Mucosa of descending colon (tissue), 3 donors: ENCODE results near the gene CHST3. TPM values are rescaled to one million over a fixed set of nuclear protein-coding genes. Genes with fewer than 3 reads are reported as not detected.
"Not testable (repeated sequence)": the region's sequence is repeated elsewhere in the genome, so short reads cannot be mapped to it uniquely, and the experiment has no call there.

ENCODE experiments used
- ATAC-seq: fragments of 200-7000 bp; cut with Tn5 transposase; one replicate; pipeline ENCODE4 v1.9.1; 2020; ENCODE audit warnings: mild to moderate bottlenecking, moderate library complexity
- DNase-seq, 3 donors: peaks; one replicate each; pipeline ENCODE4 v3.0.0-alpha.2; 2020
- H3K36me3 ChIP-seq: fragments of 200-600 bp; one replicate; pipeline ENCODE4 v1.8.0; 2021; ENCODE audit warnings: low read depth, mild to moderate bottlenecking
- H3K4me1 ChIP-seq: fragments of 200-600 bp; one replicate; pipeline ENCODE4 v1.8.0; 2021; ENCODE audit warnings: low read depth, mild to moderate bottlenecking
- H3K4me3 ChIP-seq: fragments of 200-600 bp; one replicate; pipeline ENCODE4 v1.8.0; 2021; ENCODE audit warnings: mild to moderate bottlenecking
- H3K9me3 ChIP-seq: fragments of 200-600 bp; one replicate; pipeline ENCODE4 v1.8.0; 2021; ENCODE audit warnings: mild to moderate bottlenecking
- CTCF ChIP-seq: fragments of 200-600 bp; IDR thresholded peaks from one replicate; pipeline ENCODE4 v1.8.0; 2022; ENCODE audit warnings: antibody characterized with exemption, mild to moderate bottlenecking
- intact Hi-C, 2 donors: fragments of 100-400 bp; cut with DNase I in 1 of 2; cut with micrococcal nuclease in 1 of 2; formaldehyde crosslinking; loops; one replicate each; pipeline versions ENCODE4 v1.11.0 to v1.11.1; 2022; cut with DNase I, micrococcal nuclease
- total RNA-seq, 3 donors: library from RNA; stranded (reverse); fragmentation: NEBNext Ultra II Directional in 2 of 3; extraction: Animal tissue kit (Norgen Biotek cat#: 25700) in 2 of 3; gene quantifications; one replicate each; pipeline versions ENCODE4 v1.2.1 to v1.2.4, GENCODE V29; 2021 to 2023
- donor health status: DM: no; HTN: no; CAD: no; lungs with moderate emphysema.
- donor health status: DM: no; HTN: no; CAD: no.
- donor health status: DM: no; HTN: yes; CAD: no.

The CHST3 gene
- total RNA-seq, 3 donors from 2014 or later = 1.1 to 15.7 (median 3.1) TPM

- Histone ChIP-seq H3K4me1 (peaks cover 17% of the 10 kb centered on the region), H3K4me3 (no peak overlapping the region), H3K9me3 (no peaks in the 10 kb centered on the region), H3K36me3 (no peaks in the 10 kb centered on the region)
- DNase-seq (no peak), ATAC-seq (no peak)
- intact Hi-C loops = no loop called here
- TF ChIP-seq CTCF = no peak
These were observed 67.5 kb downstream of the CHST3 start for GRCh38 chr10:72031706-72032105.

- H3K36me3 ChIP-seq, H3K4me3 ChIP-seq, H3K9me3 ChIP-seq, ATAC-seq, DNase-seq, intact Hi-C loops: not testable (repeated sequence)
- peaks cover 10% of the 10 kb centered on the region for H3K4me1 ChIP-seq
These were observed 68.4 kb downstream of the CHST3 start for GRCh38 chr10:72032409-72033162.

- intact Hi-C loops = no loop called here
- no peak for ATAC-seq
- no peak for TF ChIP-seq CTCF
- H3K9me3 ChIP-seq = no peaks in the 10 kb centered on the region
- H3K4me3 ChIP-seq = no peak overlapping the region
- no peaks in the 10 kb centered on the region for H3K36me3 ChIP-seq
- H3K4me1 ChIP-seq = peaks cover 10% of the 10 kb centered on the region
- DNase-seq = no peak
These were observed 69.9 kb downstream of the CHST3 start for GRCh38 chr10:72034040-72034499.

GRCh38 chr10:72034761-72035160 is 70.6 kb downstream of the CHST3 start:
- intact Hi-C loops = no loop called here
- no peak for TF ChIP-seq CTCF
- ATAC-seq = no peak
- Histone ChIP-seq H3K4me3 (no peak overlapping the region), H3K9me3 (no peaks in the 10 kb centered on the region), H3K36me3 (no peaks in the 10 kb centered on the region), H3K4me1 (peaks cover 4% of the 10 kb centered on the region)
- no peak for DNase-seq

GRCh38 chr10:72035252-72035887 is 71.2 kb downstream of the CHST3 start:
- ATAC-seq = no peak

More at GRCh38 chr10:72035252-72035887, 71.2 kb downstream of the CHST3 start:
- TF ChIP-seq CTCF = no peak
- no peak for DNase-seq
- Histone ChIP-seq H3K4me3 (no peak overlapping the region), H3K9me3 (no peaks in the 10 kb centered on the region), H3K4me1 (no peaks in the 10 kb centered on the region), H3K36me3 (no peaks in the 10 kb centered on the region)
- intact Hi-C loops = no loop called here
